Measurements from ENCODE around the gene CABLES1.
"Not testable (repeated sequence)": the region's sequence is repeated elsewhere in the genome, so short reads cannot be mapped to it uniquely, and the experiment has no call there.

CABLES1 gene

DNA sequence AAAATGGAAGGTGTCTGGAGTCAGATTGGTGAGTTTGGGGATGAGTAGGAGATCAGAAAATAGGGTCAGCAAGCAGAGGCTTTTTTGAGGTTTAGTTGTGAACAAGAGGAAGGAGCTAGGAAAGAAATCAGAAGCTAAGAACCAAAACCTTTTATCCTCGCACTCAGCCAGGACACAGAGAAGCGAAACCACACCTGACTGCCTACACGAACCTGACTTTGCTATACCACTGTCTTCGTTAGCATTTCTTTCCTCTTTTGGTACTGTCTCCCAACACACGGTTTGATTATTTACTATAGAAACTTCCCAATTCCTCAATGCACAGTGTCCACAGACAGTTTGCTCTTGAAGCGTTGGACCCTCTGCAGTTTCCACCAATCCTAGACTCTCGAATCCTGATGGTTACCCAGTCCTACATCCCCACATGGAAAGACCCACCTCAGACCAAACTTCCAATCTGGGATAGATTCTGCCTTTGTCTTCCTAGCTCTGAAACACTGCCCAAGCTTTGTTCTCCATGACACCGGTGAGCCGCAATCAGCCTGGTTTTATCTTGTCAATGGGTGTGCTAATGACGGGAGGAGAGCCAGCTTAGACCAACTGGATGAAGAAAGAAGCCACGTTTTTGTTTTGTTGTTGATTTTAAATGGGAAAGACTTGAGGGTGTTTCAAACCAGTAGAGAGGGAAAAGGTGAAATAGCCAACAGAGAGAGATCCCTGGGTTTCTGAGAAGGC is 137.4 kb downstream of the CABLES1 start:
- DNase-seq, result no peak

DNA sequence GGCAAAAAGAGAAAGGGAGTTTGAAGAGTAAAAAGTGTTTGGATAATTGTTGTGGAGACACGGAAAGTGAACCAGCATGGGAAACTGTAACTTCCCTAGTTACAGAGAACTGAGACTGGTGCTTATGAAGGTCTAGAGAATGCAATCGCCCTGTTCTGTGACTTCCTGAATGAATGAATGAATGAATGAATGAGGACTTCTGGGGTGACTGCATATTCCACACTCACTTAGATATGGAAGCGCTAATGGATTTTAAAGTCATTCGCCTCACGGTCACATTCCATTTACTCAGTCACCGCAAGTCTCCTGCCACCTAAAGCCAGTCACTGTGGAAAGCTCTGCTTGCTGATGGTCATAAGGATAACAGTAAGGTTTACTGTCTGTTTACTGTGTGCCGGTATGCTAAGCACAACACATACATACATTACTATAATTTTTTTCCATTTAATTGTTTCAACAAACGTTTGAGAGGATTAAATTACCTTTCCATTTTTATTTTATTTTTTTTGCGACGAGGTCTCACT is 138.2 kb downstream of the CABLES1 start:
- DNase-seq, result no peak

DNA sequence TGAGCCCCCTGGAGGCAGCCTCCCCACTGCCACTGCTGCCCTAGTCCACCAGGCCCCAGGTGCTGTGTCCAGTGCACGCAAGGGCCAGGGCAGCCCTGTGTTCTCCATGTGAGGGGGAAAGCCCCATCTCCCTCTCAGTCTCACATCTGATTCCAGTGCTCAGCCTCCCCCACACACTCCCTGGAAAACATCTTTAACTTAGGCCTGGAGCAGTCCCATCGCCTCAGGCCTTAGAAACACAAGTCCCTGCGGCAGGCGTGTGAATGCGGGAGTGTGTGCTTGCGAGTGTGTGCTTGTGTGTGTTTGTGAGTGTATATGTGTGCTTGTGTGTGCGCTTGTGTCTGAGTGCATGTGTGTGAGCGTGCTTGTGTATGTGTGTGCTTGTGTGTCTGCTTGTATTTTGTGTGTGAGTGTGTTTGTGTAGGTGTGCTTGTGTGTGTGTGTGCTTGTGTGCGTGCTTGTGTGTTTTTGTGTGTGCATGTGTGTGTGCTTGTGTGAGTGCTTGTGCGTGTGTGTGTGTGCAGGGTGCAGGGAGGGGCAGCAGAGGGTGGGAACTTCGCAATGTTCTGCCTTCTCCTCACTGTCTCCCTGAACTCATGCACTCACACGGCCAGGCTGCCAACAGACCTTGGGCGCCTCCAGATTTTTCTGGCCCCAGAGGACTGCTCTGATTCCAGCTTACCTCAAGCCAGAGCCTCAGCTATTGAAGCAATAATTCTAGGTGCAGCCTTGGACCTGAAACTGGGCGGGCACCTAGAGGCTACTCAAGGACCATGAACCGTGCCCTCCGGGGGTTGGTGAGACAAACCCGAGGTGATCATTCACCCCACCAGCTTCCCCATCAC is 139.6 kb downstream of the CABLES1 start:
- no peak for DNase-seq

DNA sequence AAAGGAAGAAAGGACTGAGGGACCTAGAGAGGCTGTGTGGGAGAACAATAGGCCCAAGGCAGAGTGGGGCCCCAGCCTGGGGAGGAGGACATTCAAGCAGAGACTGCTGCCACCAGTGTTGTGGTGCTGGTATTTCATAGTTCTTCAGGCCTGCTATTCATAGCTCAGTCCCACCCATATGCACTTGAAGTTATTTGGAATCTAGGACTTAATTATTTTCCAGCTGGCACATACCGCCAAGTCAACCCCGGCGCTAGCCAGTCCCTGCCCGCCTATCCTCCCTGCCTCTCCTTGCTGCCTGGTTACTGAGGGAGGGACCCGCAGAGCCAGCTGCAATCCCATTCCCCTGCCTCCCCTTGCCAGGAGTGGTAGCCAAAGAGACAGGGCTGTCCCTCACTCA is 141.2 kb downstream of the CABLES1 start:
- DNase-seq, result no peak

DNA sequence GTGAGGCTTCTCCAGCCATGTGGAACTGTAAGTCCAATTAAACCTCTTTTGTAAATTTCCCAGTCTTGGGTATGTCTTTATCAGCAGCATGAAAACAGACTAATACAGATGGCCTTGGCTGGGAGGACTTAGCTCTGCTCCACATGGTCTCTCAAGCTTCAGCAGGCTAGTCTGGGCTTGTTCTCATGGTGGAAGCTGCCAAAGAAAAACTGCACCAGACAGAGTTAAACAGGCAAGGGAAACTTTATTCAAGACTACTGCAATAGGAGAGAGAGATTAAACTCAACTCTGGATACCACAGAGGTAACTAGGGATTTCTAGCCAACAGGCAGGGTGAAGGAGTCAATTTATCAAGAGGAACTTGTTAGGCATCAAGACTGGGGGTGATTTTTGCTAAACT is 142.1 kb downstream of the CABLES1 start:
- DNase-seq, result no peak

DNA sequence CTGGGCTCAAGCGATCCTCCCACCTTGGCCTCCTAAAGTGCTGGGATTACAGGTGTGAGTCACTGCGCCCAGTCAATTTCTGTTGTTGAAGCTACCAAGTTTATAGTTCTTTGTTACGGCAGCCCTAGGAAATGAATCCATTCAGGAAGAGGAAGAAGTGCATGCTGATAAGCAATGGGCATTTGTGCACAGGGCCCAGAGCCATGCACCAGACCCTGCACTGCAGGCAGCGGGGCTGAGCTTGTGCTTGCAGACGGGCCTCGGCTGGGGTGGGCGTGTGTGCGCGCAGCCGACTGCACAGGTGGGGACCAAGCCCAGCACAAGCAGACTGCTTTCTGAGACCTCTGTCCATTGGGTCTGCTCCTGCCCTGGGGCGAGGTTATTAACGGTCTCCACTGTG is 144.6 kb downstream of the CABLES1 start:
- no peak for DNase-seq

DNA sequence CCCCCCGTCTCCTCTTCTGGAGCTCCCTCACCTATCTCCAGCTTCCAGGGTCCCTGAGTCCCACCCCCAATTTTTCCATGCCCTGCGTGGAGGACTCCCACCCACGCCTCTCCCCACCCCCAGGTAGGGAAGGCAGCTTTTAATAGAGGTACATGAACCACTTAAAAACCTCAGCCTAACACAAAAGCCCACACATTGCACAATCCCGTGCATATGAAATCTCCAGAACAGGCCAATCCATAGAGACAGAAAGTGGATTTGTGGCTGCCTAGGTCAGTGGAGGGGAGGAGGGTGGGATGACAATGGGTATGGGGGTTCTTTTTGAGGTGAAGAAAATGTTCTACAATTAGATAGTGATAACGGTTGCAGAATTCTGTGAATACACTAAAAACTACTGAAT is 145.6 kb downstream of the CABLES1 start:
- DNase-seq, result no peak

DNA sequence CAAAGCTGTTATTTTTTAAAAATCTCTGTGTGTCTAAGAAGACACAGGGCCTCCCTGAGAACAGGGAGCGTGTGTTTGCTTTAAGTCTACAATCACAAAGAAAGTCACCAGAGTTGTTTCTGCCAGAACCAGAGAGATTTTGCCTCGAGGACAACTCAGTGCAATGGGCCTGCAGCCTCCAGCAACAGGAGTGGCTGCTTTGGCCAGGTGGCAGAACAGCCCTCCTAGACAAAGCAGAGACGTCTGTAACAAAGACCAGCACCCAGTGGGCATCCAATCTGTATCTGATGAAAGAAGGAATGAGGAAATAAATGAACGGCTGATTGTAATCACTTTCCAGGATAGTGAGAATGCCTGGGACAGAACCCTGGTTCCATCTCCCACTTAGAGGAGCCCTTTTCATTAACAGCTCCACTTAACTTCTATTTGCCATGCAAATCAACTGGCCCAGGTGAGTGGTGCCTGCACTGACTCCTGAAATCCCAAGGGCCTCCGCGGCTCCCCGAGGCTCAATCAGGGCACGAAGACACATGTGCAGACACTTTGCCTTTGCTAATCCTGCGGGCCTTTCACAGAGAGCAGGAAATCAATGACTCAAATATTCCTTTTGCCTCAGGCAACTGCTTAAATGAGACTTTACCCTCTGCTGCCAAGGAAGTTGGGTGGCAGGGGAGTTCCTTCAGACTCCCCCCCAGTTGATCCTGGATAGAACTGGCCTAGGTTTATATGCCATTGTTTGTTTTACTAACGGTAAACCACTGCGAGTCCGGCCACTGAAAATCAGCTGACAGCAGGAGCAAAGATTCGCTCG is 146.5 kb downstream of the CABLES1 start:
- DNase-seq, result no peak

DNA sequence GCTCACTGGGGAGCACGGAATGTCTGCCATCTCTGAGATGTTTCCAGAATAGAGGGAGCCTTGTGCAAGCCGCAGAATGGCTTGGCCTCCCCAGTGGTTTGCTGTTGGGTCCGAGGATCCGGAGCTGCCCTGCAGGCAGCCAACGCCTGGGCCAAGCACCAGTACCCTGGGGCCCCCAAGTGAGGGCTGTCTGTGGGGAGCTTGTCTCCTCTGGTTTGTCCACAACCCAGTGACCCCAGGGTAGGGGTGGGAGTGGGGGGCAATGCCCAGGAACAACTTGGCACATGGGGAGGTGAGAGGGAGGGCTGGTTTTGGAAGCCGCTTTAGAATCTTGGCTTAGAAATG is 147.1 kb downstream of the CABLES1 start:
- DNase-seq, result no peak

DNA sequence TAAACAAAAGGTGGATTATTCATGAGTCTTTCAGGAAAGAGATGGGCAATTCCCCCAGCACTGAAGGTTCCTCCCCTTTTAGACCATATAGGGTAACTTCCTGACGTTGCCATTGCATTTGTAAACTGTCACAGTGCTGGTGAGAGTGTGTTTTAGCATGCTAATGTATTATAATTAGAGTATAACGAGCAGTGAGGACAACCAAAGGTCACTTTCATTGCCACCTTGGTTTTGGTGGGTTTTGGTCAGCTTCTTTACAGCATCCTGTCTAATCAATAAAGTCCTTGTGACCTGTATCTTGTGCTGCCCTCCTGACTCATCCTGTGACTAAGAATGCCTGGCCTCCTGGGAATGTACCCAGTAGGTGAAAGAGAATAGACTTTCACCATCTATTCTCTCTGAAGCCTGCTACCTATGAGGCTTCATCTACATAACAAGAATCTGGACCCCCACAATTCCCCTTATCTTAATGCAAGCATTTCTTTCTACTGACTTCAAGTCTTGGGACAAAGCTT is 148.7 kb downstream of the CABLES1 start:
- DNase-seq, result no peak

DNA sequence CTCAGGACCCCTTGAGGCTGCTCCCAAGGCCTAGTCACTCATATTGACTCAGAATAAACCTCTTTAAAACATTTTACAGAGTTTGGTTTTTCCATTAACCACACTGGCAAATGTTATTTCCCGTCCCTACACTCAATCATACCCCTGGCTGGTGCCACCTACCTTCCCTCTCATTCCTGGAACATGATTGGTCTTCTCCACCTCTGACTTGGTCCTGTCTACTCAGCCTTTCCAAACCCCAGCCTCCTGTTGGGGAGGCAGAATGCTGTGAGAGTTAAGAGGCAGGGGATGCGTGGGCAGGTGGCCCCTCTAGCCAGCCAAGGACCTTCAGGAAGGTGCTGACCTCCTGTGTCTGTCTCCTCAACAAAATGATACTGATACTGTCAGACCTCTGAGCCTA is 149.3 kb downstream of the CABLES1 start:
- no peak for DNase-seq

DNA sequence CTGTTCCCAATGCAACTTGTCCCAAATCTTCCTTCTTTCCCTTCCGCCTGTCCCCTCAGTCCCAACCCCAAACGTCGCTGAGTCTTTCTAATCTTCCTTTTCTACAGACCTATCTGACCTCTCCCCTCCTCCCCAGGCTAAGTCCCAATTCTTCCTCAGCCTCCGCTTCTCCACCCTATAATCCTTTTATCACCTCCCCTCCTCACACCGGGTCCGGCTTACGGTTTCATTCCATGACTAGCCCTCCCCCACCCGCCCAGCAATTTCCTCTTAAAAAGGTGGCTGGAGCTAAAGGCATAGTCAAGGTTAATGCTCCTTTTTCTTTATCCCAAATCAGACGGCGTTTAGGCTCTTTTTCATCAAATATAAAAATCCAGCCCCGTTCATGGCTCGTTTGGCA is 150.3 kb downstream of the CABLES1 start:
- not testable (repeated sequence) for DNase-seq

DNA sequence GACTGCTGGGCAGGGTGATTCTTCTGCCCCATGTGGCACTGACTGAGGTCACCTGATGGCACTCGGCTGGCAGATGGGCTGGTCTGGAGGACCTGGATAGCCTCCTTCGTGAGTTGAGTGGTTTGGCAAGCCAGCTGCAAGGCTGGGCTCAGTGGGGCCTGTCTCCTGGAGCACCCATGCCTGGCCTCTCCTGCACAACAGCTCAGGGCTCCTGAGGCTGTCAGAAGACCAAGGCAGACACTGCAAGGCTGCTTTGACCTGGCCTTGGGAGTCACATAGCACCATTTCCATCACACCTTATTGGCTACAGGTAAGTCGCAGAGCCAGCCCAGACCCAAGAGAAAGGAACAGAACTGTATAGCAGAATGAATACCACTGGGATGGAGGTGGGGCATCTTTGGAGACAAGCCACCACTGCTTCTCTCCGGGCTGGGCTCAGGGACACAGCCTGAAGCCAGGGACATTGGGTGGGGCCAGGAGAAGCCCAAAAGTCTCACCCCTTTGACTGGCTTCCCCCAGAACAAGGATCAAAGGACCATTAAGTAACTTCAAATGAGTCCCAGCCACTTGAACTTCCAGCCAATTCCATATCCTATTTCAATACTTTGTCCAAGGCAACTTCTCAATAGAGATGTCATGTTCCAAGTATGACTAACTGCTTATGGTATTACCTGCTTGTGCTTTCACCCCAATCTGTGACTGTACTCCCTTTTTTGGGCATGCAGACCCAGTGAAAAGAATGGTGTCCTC is 156.3 kb downstream of the CABLES1 start:
- no peak for DNase-seq

DNA sequence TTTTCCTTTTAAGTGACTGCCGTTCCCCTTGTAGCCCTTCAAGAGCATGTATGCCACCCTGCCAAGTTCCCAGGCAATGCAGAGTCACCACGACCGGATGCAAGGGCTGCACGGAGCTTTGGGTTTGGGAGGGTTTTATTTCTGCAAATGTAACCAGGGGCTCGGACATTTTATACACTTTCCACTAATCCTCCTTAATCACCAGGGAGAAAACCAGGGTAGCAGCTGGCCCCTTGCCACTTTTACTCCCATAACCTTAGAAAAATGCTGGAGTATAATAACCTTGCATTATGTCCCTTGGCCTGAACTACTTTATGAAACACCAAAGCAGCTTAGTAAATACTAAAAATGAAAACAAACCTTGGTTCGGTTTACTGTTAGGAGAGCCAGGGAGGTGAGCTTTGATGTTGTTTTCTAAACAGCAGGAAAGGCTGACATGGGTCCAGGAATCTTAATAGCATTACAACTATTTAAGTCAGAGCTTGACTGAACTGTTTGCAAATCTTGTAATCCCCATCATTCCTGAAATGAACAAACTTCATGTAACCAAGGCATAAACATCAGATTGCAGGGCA is 165.0 kb downstream of the CABLES1 start:
- no peak for DNase-seq

DNA sequence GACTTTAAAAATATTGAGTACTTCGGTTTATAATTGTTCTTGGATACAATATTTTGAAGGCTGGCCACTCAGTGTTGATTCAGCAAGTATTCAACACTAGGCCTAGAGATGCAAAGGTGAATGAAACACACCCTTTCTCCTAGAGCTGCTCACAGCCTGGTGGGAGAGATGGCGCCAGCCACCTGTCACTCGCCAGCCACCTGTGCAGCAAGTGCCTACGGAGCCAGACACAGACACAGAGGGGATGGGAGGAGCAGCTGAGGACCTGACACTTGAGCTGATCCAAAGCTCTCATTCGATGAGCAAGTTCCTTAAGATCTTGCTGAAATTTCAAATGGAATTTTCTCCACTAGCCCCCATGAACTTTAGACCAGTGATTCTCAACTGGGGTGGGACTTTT is 166.7 kb downstream of the CABLES1 start:
- DNase-seq, result no peak

DNA sequence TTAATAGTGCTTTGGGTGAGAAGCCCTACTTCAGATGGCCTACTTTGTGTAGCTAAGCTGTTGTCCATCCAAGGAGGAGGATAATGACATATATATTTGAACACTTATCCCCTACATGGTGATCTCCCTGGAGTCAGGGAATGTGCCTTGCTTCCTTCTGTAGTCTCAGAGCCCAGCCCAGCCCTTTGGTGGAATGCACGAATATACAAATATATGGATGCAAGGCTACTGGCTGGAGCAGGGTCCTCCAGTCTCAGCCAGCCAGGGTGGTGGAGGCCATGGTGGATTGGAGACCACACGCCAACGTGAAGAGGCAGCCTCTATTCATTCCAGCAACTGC is 167.2 kb downstream of the CABLES1 start:
- no peak for DNase-seq

DNA sequence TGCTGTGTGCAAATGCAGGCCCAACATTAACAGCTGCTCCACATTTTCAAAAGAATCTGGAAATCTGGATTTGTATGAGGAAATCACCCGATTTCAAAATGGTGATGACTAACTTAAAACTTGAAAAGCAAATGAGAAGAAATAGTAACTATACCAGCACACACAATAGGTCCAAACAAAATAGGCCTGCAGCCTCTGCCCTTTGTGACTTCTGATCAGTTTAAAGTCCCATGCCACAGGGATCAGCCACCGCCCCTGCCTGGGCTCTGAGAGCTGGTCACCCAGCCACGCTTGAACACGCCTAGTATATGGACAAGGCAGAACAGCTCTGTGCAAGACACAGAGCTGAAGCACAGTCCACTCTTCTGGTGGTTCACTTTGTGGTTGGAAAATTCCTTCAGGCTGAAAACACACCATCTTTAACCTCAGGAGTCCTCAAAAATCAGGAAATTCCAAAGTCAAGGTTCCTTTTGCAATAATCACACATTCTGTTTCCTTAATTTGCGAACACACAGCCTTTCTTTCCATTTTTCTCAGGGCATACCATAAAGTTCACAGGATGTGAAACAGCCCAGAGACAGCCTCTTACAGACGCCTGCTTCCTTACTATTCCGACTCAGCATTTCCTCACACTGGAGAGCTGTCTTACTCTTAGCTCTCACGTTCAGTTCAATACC is 167.7 kb downstream of the CABLES1 start:
- DNase-seq, result no peak

DNA sequence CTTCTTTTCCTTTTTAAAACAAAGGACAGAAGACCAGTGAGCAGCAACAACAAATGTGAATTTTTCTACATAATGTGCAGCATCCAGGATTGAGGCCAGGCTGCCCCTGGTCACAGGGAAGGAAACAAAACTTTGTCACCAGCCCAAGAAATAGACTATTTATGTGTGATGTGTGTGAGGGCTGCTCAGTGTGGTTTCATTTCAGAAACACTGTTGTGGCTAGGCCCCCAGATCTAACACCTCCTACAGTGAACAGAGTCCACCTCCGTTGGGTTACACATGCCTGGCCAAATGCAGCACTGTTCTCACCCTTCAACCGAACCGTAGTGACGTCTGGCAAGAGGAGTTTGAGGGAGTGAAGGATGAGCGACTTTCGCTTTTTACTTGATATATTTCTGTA is 171.5 kb downstream of the CABLES1 start:
- DNase-seq, result no peak

DNA sequence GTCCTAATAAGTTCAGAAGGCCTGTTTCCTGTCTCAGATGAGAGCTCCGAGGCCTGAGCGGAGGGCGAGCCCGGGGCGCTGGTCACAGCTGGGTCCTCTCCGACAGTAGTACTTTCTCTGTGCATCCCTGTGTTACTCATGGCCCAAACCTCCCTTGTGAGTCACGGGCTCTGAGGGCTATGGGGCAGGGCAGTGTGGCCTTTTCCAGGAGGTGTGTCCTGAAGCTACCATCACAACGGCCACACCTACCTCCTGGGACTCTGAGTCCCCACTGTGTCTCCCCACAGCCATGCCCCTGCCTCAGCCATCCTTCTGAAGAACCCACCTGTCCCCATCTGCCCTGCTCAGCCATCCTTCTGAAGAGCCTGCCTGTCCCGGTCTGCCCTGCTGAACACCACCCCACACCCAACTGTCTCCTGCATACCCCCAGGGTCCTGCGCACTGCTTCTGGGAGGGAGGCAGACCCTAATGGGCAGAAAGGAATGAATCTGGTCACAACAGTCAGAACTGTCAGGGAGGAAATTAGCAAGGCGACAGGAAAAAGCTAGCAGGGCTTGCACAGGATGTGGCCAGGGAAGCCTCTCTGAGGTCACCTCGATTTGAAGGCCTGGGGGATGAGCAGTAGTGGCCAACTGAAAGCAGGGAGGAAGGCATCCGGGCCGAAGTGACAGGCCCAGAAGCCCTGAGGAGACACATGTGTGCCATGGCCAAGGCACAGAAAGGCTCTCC is 172.4 kb downstream of the CABLES1 start:
- DNase-seq, result no peak

All from effector CD4-positive, alpha-beta T cell (primary cell).